NCI-H2107 (cell line): ENCODE measurements around the gene ACER1.
"Not testable (repeated sequence)": the region's sequence is repeated elsewhere in the genome, so short reads cannot be mapped to it uniquely, and the experiment has no call there.

ENCODE experiments used
- DNase-seq: peaks from one replicate; lab custom pipeline; 2025; lab: John Stamatoyannopoulos, UW

ACER1 gene

GRCh38 chr19:6287269-6287885 is 46.0 kb downstream of the ACER1 start:
- DNase-seq, result no peak

- DNase-seq, result no peak
Observed at GRCh38 chr19:6286676-6287075, 46.7 kb downstream of the ACER1 start.

GRCh38 chr19:6282393-6282792 is 51.0 kb downstream of the ACER1 start:
- not testable (repeated sequence) for DNase-seq

GRCh38 chr19:6279931-6280591 is 53.4 kb downstream of the ACER1 start, which contains the start of gene MLLT1:
MLLT1 (minus strand) TSS chr19:6279975; CDS start chr19:6279784, 191 bp downstream.
- DNase-seq, result peak; percentile 88

GRCh38 chr19:6279620-6279930 is 53.8 kb downstream of the ACER1 start:
- DNase-seq, result no peak

GRCh38 chr19:6278740-6279619 is 54.4 kb downstream of the ACER1 start:
- no peak for DNase-seq

- no peak for DNase-seq
Observed at GRCh38 chr19:6278051-6278450, 55.4 kb downstream of the ACER1 start.

GRCh38 chr19:6276447-6276846 is 57.0 kb downstream of the ACER1 start:
- DNase-seq, result no peak

- DNase-seq, result no peak
Observed at GRCh38 chr19:6275170-6275744, 58.2 kb downstream of the ACER1 start.

GRCh38 chr19:6274756-6275155 is 58.7 kb downstream of the ACER1 start:
- DNase-seq, result no peak

GRCh38 chr19:6273701-6274601 is 59.5 kb downstream of the ACER1 start:
- DNase-seq, result no peak

GRCh38 chr19:6272913-6273600 is 60.4 kb downstream of the ACER1 start:
- no peak for DNase-seq

GRCh38 chr19:6272411-6272791 is 61.0 kb downstream of the ACER1 start:
- no peak for DNase-seq

GRCh38 chr19:6271721-6272410 is 61.5 kb downstream of the ACER1 start:
- DNase-seq, result no peak

GRCh38 chr19:6271251-6271650 is 62.2 kb downstream of the ACER1 start:
- DNase-seq, result no peak

- no peak for DNase-seq
Observed at GRCh38 chr19:6270822-6271221, 62.6 kb downstream of the ACER1 start.

- DNase-seq, result no peak
Observed at GRCh38 chr19:6270076-6270745, 63.2 kb downstream of the ACER1 start.

GRCh38 chr19:6269101-6269886 is 64.1 kb downstream of the ACER1 start:
- no peak for DNase-seq

GRCh38 chr19:6268382-6268771 is 65.0 kb downstream of the ACER1 start:
- no peak for DNase-seq
